ENCODE data around the gene SELENOI.

DNA sequence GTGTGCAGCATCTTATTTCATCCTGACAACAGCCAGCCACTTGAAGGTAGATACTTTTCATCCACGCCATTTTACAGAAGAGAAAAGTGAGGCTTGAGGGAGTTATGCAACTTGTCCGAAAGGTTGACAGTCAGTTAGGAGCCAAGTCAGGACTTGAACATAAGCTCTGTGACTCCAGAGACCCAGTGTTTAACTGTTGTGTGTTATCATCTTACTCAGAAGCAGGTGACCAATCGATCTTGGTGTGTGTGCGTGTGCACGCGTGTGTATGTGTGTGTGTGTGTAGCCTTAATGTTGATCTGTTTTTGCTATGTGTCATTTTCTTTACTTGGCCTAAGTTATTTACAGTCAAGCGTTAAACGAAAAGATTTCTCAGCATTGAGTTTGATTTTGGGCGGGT, 77.8 kb downstream of the SELENOI start:
- TF ChIP-seq, protein P1, sequence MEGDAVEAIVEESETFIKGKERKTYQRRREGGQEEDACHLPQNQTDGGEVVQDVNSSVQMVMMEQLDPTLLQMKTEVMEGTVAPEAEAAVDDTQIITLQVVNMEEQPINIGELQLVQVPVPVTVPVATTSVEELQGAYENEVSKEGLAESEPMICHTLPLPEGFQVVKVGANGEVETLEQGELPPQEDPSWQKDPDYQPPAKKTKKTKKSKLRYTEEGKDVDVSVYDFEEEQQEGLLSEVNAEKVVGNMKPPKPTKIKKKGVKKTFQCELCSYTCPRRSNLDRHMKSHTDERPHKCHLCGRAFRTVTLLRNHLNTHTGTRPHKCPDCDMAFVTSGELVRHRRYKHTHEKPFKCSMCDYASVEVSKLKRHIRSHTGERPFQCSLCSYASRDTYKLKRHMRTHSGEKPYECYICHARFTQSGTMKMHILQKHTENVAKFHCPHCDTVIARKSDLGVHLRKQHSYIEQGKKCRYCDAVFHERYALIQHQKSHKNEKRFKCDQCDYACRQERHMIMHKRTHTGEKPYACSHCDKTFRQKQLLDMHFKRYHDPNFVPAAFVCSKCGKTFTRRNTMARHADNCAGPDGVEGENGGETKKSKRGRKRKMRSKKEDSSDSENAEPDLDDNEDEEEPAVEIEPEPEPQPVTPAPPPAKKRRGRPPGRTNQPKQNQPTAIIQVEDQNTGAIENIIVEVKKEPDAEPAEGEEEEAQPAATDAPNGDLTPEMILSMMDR (IDR thresholded peaks at IDR 0.05), result no peak
- no peak for TF ChIP-seq POLR2A (IDR thresholded peaks at IDR 0.05)
